Neural crest cell (in vitro differentiated cells): ENCODE measurements around the gene ZDHHC3. TPM values are rescaled to one million over a fixed set of nuclear protein-coding genes. Genes with fewer than 3 reads are reported as not detected.
A peak's percentile ranks its signal among the peaks of the same experiment; 100 is the strongest.

Experiments
- DNase-seq: peaks from one replicate; pipeline ENCODE4 v3.0.0; 2021; ENCODE audit warnings: low read depth, mixed read lengths, low spot score
- H3K27ac Mint-ChIP-seq: one replicate; pipeline ENCODE4 v1.8.0; 2021; ENCODE audit warnings: mild to moderate bottlenecking, mixed read lengths; ENCODE audit not compliant: unreplicated experiment
- H3K27me3 Mint-ChIP-seq: 2 replicates; pipeline ENCODE4 v1.8.0; 2021; ENCODE audit warnings: low read depth, mild to moderate bottlenecking, mixed read lengths
- H3K36me3 Mint-ChIP-seq: 2 replicates; pipeline ENCODE4 v1.8.0; 2021; ENCODE audit warnings: low read depth, mild to moderate bottlenecking, mixed read lengths
- H3K4me1 Mint-ChIP-seq: 2 replicates; pipeline ENCODE4 v1.8.0; 2021; ENCODE audit warnings: mixed read lengths
- H3K4me3 Mint-ChIP-seq: one replicate; pipeline ENCODE4 v1.8.0; 2021; ENCODE audit warnings: mild to moderate bottlenecking, mixed read lengths
- H3K9me3 Mint-ChIP-seq: 2 replicates; pipeline ENCODE4 v1.8.0; 2021; ENCODE audit warnings: mixed read lengths
- total RNA-seq: library from RNA; stranded (reverse); gene quantifications from 2 replicates; pipeline ENCODE4 v1.2.1, GENCODE V29; 2021
- TF ChIP-seq, protein P1 (sequence below): fragments of 200-600 bp; sonication (generic); conservative IDR thresholded peaks from 2 replicates; pipeline ENCODE4 v1.5.0; 2021; ENCODE audit warnings: antibody characterized with exemption, mild to moderate bottlenecking

The ZDHHC3 gene
- total RNA-seq, 1 donor from 2014 or later: 62.2 TPM

DNA sequence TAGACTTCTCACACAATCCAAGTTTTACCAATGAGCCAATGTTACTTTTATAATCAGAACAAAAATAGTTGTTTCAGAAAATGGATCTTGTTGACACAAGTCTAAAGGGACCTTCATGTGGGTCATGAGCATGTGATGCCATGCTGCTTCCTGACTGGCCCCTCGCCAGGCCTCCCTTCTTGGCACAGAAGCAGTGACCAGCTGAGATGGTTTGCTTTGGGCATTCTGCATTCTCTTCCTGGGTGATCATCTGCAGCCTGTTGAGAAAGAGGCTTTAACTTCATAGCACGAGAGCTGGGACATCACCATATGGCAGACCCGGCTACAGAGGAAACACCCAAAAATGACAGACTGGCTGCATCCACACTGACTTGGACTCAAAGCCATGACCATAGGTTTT is 55.9 kb downstream of the ZDHHC3 start:
- Mint-ChIP-seq H3K27me3 (no peaks in the 10 kb centered on the region), H3K4me1 (peaks cover 11% of the 10 kb centered on the region), H3K4me3 (no peak overlapping the region), H3K27ac (no peak overlapping the region), H3K36me3 (peaks cover 5% of the 10 kb centered on the region), H3K9me3 (no peaks in the 10 kb centered on the region)
- DNase-seq: no peak
- TF ChIP-seq, protein P1, sequence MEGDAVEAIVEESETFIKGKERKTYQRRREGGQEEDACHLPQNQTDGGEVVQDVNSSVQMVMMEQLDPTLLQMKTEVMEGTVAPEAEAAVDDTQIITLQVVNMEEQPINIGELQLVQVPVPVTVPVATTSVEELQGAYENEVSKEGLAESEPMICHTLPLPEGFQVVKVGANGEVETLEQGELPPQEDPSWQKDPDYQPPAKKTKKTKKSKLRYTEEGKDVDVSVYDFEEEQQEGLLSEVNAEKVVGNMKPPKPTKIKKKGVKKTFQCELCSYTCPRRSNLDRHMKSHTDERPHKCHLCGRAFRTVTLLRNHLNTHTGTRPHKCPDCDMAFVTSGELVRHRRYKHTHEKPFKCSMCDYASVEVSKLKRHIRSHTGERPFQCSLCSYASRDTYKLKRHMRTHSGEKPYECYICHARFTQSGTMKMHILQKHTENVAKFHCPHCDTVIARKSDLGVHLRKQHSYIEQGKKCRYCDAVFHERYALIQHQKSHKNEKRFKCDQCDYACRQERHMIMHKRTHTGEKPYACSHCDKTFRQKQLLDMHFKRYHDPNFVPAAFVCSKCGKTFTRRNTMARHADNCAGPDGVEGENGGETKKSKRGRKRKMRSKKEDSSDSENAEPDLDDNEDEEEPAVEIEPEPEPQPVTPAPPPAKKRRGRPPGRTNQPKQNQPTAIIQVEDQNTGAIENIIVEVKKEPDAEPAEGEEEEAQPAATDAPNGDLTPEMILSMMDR: no peak

DNA sequence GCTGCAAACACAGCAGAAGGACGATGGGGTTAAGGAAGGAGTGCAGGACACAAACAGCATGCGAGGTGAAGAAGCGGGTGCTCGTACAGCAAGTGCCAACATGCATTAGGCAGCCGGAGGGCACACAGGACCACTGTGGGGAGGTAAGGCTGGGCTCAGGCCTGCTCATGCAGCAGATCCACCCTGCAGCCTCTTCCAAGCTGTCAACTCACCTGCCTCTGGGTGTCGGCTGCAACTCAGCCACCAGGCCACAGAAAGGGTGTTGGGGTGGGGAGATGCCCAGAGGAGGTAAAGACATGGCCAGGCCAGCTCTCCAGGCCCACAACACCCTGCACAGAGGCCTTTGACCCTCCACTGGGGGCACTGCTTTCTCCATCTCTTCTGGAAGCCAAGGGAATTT is 57.4 kb downstream of the ZDHHC3 start:
- no peaks in the 10 kb centered on the region for H3K27me3 Mint-ChIP-seq
- H3K4me3 Mint-ChIP-seq: no peak overlapping the region
- no peak for DNase-seq
- no peak overlapping the region for H3K27ac Mint-ChIP-seq
- no peaks in the 10 kb centered on the region for H3K9me3 Mint-ChIP-seq
- TF ChIP-seq, protein P1: no peak
- peaks cover 14% of the 10 kb centered on the region for H3K4me1 Mint-ChIP-seq
- peaks cover 5% of the 10 kb centered on the region for H3K36me3 Mint-ChIP-seq

DNA sequence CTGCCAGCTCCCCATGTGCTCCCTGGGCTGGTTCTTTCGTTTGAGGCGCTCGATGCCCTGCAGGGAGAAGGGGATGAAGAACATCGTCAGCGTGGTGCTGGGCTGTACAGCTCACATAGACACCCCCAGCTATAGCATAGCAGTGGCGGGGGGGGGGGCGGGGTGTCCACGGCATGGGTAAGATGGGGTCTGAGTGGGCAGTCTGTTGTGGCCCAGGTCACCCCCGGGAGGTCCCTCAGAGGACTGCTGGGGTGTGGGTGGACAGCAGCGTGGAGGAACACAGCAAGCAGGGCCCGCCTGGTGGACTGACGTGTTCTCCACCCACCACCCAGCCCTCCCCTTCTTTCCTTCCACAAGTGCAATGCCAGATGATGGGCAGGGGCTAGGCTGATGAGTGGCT is 57.9 kb downstream of the ZDHHC3 start:
- TF ChIP-seq, protein P1: no peak
- H3K4me3 Mint-ChIP-seq: no peak overlapping the region
- H3K4me1 Mint-ChIP-seq: peaks cover 15% of the 10 kb centered on the region
- H3K9me3 Mint-ChIP-seq: no peaks in the 10 kb centered on the region
- H3K27me3 Mint-ChIP-seq: no peaks in the 10 kb centered on the region
- no peak for DNase-seq
- H3K27ac Mint-ChIP-seq: no peak overlapping the region
- H3K36me3 Mint-ChIP-seq: peaks cover 5% of the 10 kb centered on the region

DNA sequence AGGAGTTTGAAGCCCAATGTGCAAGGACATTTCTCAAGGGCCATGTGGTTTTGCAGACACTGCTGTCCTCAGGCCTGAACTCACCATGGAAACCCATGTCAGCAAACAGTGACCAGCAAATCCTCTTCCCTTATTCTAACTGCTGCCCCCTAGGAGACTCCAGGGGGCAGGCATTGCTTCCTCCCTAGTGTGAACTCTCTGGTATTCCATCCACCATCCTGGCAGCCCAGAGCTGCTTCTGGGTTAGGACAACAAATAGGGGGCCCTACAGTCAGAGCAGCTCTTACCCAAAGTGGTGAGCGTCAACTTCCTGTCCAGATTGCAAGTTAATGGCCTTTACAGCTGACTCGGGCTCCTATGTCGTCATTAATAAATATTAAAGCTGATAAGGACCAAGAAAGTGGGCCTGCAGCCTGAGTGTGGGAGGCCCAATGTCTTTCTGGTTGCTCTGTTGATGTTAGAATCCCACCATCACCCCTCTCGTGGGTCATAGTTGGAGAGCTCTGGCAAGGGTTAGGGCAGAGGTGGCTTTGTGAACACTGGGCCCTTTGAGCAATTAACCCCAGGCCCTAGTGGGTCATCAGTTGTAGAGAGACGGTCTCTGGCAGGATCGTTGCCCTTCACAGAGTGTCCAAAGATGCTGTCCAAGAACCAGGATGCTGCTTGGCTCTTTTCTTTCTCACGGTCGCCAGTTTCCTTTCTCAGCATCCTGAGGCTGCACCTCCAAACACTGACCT is 60.1 kb downstream of the ZDHHC3 start:
- H3K27ac Mint-ChIP-seq: no peak overlapping the region
- no peak for DNase-seq
- TF ChIP-seq, protein P1: no peak

DNA sequence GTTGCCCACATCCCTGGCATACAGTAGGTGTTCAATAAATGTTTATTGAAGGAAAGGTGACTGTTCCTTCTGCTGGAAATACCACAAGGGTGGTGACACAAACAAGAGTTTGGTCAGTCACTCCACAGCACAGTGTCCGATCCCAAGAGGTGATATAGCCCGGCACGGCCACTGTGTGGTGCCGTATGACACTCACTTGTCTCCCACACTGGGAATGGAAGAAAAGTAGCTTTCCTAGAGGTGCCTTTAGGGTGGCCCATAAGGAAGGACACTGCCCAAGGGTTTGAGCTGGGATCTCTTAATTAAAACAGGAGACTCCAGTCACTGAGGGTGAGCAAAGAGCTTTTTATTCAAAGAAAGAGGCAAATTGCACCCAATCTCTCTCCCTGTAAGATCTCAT is 61.0 kb downstream of the ZDHHC3 start:
- Mint-ChIP-seq H3K27ac (no peak overlapping the region), H3K27me3 (no peaks in the 10 kb centered on the region), H3K4me3 (no peak overlapping the region), H3K36me3 (peaks cover 3% of the 10 kb centered on the region), H3K4me1 (peaks cover 15% of the 10 kb centered on the region), H3K9me3 (peaks cover 5% of the 10 kb centered on the region)
- TF ChIP-seq, protein P1: peak; percentile 47
- DNase-seq: no peak

More for the DNA sequence above, 60.1 kb downstream of the ZDHHC3 start:
- H3K27me3 Mint-ChIP-seq: no peaks in the 10 kb centered on the region
- H3K4me3 Mint-ChIP-seq: no peak overlapping the region
- peaks cover 5% of the 10 kb centered on the region for H3K36me3 Mint-ChIP-seq
- peaks cover 15% of the 10 kb centered on the region for H3K4me1 Mint-ChIP-seq
- peaks cover 5% of the 10 kb centered on the region for H3K9me3 Mint-ChIP-seq
